Spleen (tissue), 11 donors: Measurements from ENCODE around the gene DHRS7C. TPM values are rescaled to one million over a fixed set of nuclear protein-coding genes. Genes with fewer than 3 reads are reported as not detected.

Source experiments
- DNase-seq: peaks from one replicate; pipeline ENCODE4 v3.0.0-alpha.2; 2020
- H3K27ac ChIP-seq, 8 donors: fragments of 200-600 bp; sonication (generic) in 7 of 8; 1 replicate in 4 of 8; 2 replicates in 4 of 8; pipeline versions ENCODE4 v1.5.0 to v1.8.0; 2016 to 2021; ENCODE audit warnings: inconsistent platforms in 4 of 8, mild to moderate bottlenecking in 4 of 8, moderate library complexity in 1 of 8
- H3K27me3 ChIP-seq, 7 donors: fragments of 200-600 bp; sonication (generic) in 6 of 7; replicated peaks in 1 of 7; 1 replicate in 4 of 7; 2 replicates in 3 of 7; pipeline versions ENCODE4 v1.5.0 to v1.8.0; 2016 to 2021; ENCODE audit warnings: inconsistent platforms in 3 of 7, mild to moderate bottlenecking in 1 of 7
- H3K36me3 ChIP-seq, 6 donors: fragments of 200-600 bp; sonication (generic) in 5 of 6; 1 replicate in 4 of 6; 2 replicates in 2 of 6; pipeline versions ENCODE4 v1.5.0 to v1.8.0; 2016 to 2021; ENCODE audit warnings: inconsistent platforms in 2 of 6
- H3K4me1 ChIP-seq, 6 donors: fragments of 200-600 bp; sonication (generic) in 5 of 6; 1 replicate in 3 of 6; 2 replicates in 3 of 6; pipeline versions ENCODE4 v1.5.0 to v1.8.0; 2016 to 2021; ENCODE audit warnings: inconsistent platforms in 3 of 6
- H3K4me3 ChIP-seq, 8 donors: fragments of 200-600 bp; sonication (generic) in 7 of 8; 1 replicate in 4 of 8; 2 replicates in 4 of 8; pipeline versions ENCODE4 v1.5.0 to v1.8.0; 2016 to 2021; ENCODE audit warnings: inconsistent platforms in 4 of 8, mild to moderate bottlenecking in 4 of 8, moderate library complexity in 2 of 8
- H3K9me3 ChIP-seq, 8 donors: fragments of 200-600 bp; sonication (generic) in 7 of 8; 1 replicate in 4 of 8; 2 replicates in 4 of 8; pipeline versions ENCODE4 v1.5.0 to v1.8.0; 2016 to 2021; ENCODE audit warnings: inconsistent platforms in 4 of 8
- CTCF ChIP-seq, 11 experiments: fragments of 200-600 bp in 7 of 11; fragments of 450-650 bp in 4 of 11; sonication (generic) in 4 of 11; IDR thresholded peaks in 8 of 11; conservative IDR thresholded peaks in 3 of 11; 1 replicate in 7 of 11; 2 replicates in 4 of 11; pipeline versions ENCODE4 v1.4.0 to v1.8.0; 2016 to 2021; ENCODE audit warnings: antibody characterized with exemption in 11 of 11, inconsistent platforms in 4 of 11, mild to moderate bottlenecking in 1 of 11
- POLR2A ChIP-seq, 3 donors: fragments of 450-650 bp; IDR thresholded peaks; one replicate each; pipeline ENCODE4 v1.5.1; 2017; ENCODE audit warnings: antibody characterized with exemption in 3 of 3, mild to moderate bottlenecking in 1 of 3
- POLR2AphosphoS5 ChIP-seq, 3 donors: sonication (generic); formaldehyde crosslinking; IDR thresholded peaks; one replicate each; pipeline ENCODE4 v1.5.1; 2017; ENCODE audit warnings: antibody characterized with exemption in 3 of 3
- WGBS, 5 donors: extraction: QIAGEN DNeasy Blood & Tissue Kit in 3 of 5; methylation state at CpG; one replicate each; pipeline versions ENCODE4 v1.1.5 to v1.1.7; 2013 to 2018; 5-methylcytosine and 5-hydroxymethylcytosine counted together
- intact Hi-C: fragments of 100-400 bp; cut with DNase I; formaldehyde crosslinking; loops from one replicate; pipeline ENCODE4 v1.15.0; 2023; ENCODE audit warnings: low total_unique reads
- polyA plus RNA-seq, 3 donors: library from polyadenylated mRNA; stranded (reverse); fragments of 200-250 nt; gene quantifications; one replicate each; pipeline ENCODE4 v1.2.1, GENCODE V29; 2013
- total RNA-seq, 7 donors: library from RNA; depleted of rRNA in 3 of 7; stranded (reverse); fragments of >200 nt in 3 of 7; fragmentation: NEBNext Ultra II Directional in 4 of 7; extraction: Animal tissue kit (Norgen Biotek cat#: 25700) in 4 of 7; gene quantifications; one replicate each; pipeline versions ENCODE4 v1.1.0 to v1.2.1, GENCODE V29; 2016 to 2021
- donor health status: healthy with polysubstance abuse.
- donor health status: DM: no; HTN: no; CAD: no; lungs with moderate emphysema.
- donor health status: DM: no; HTN: no; CAD: no.
- donor health status: Bipolar disorder and iron deficiency.
- donor health status: healthy.
- donor health status: DM: no; HTN: no; CAD: no.
- donor health status: DM: yes; HTN: yes; CAD: no.

DHRS7C gene
- total and polyA plus RNA-seq, 10 donors, result 0.09 TPM; not detected in 9

GRCh38 chr17:9820448-9820847 is 29.1 kb upstream of the DHRS7C start:
- H3K36me3 ChIP-seq, result no peaks in the 10 kb centered on the region
- H3K27me3 ChIP-seq, result peaks cover 0 to 27% (median 0%) of the 10 kb centered on the region in 7 donors
- H3K27ac ChIP-seq, result no peak overlapping the region
- H3K4me1 ChIP-seq, result no peaks in the 10 kb centered on the region
- intact Hi-C loops, result no loop called here
- DNase-seq, result no peak
- WGBS, 5 donors, result 55 to 90% (median 79%) methylated on average over 3 of the region's 3 CpGs
- no peak overlapping the region for H3K4me3 ChIP-seq
- TF ChIP-seq POLR2AphosphoS5 (IDR thresholded peaks at IDR 0.05), result no peak
- TF ChIP-seq CTCF (IDR thresholded peaks at IDR 0.05 in 8 of 11, conservative IDR thresholded peaks at IDR 0.05 in 3 of 11), result no peak
- TF ChIP-seq POLR2A (IDR thresholded peaks at IDR 0.05), result no peak
- no peaks in the 10 kb centered on the region for H3K9me3 ChIP-seq

- no peak for DNase-seq
- intact Hi-C loops, result no loop called here
- H3K27ac ChIP-seq, result no peak overlapping the region
- no peaks in the 10 kb centered on the region for H3K9me3 ChIP-seq
- no peak overlapping the region for H3K4me3 ChIP-seq
- H3K36me3 ChIP-seq, result no peaks in the 10 kb centered on the region
- no peak for TF ChIP-seq CTCF (IDR thresholded peaks at IDR 0.05 in 8 of 11, conservative IDR thresholded peaks at IDR 0.05 in 3 of 11)
- TF ChIP-seq POLR2AphosphoS5 (IDR thresholded peaks at IDR 0.05), result no peak
- no peak for TF ChIP-seq POLR2A (IDR thresholded peaks at IDR 0.05)
- peaks cover 0 to 10% (median 0%) of the 10 kb centered on the region in 7 donors for H3K27me3 ChIP-seq
- WGBS, 5 donors, result 55 to 89% (median 76%) methylated on average over 4 of the region's 4 CpGs
- no peaks in the 10 kb centered on the region for H3K4me1 ChIP-seq
These were observed 27.4 kb upstream of the DHRS7C start for GRCh38 chr17:9818760-9819159.

DNA sequence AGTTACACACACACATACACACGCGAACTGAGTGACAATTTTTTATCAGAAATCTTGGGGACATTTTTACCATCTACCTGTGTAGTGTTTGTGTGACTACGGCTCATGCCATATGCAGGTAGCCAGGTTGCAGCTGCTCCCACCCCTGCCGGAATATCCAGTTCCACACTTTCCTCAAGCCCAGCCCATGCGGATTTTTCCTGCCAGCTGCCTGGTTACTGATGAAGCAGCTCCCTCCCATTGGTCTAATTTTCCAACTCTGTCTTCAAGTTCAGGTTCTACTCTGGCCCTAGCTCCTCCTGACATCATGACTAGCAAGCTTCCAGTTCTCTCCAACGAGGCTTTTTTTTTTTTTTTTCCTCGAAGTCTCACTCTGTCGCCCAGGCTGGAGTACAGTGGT is 25.7 kb upstream of the DHRS7C start:
- TF ChIP-seq POLR2AphosphoS5 (IDR thresholded peaks at IDR 0.05), result no peak
- TF ChIP-seq CTCF (IDR thresholded peaks at IDR 0.05 in 8 of 11, conservative IDR thresholded peaks at IDR 0.05 in 3 of 11), result no peak
- TF ChIP-seq POLR2A (IDR thresholded peaks at IDR 0.05), result no peak
- Histone ChIP-seq H3K9me3 (no peaks in the 10 kb centered on the region), H3K4me1 (no peaks in the 10 kb centered on the region), H3K27ac (no peak overlapping the region), H3K4me3 (no peak overlapping the region), H3K36me3 (no peaks in the 10 kb centered on the region), H3K27me3 (peaks cover 0 to 16% (median 0%) of the 10 kb centered on the region in 7 donors)
- no peak for DNase-seq
- WGBS, 5 donors, result 60 to 63% (median 62%) methylated on average over 8 of the region's 8 CpGs
- intact Hi-C loops, result no loop called here

DNA sequence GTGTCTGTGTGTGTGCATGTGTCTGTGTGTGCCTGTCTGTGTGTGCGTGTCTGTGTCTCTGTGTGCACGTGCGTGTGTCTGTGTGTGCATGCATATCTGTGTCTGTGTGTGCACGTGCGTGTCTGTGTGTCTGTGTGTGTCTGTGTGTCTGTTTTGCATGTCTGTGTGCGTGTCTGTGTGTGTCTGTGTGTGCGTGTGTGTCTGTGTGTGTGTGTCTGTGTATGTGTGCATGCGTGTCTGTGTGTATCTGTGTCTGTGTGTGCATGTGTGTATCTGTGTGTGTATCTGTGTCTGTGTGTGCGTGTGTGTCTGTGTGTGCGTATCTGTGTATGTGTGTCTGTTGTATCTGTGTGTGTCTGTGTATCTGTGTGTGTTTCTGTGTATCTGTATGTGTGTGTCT is 25.1 kb upstream of the DHRS7C start:
- TF ChIP-seq POLR2AphosphoS5 (IDR thresholded peaks at IDR 0.05) (no peak), POLR2A (IDR thresholded peaks at IDR 0.05) (no peak), CTCF (IDR thresholded peaks at IDR 0.05 in 8 of 11, conservative IDR thresholded peaks at IDR 0.05 in 3 of 11) (no peak)
- no peak overlapping the region for H3K27ac ChIP-seq
- no peaks in the 10 kb centered on the region for H3K4me1 ChIP-seq
- H3K27me3 ChIP-seq, result peaks cover 0 to 16% (median 0%) of the 10 kb centered on the region in 7 donors
- intact Hi-C loops, result no loop called here
- no peaks in the 10 kb centered on the region for H3K36me3 ChIP-seq
- WGBS, 5 donors, result 55 to 93% (median 84%) methylated on average over 10 of the region's 10 CpGs
- DNase-seq, result no peak
- no peak overlapping the region for H3K4me3 ChIP-seq
- H3K9me3 ChIP-seq, result no peaks in the 10 kb centered on the region
